HG03139 (cell line): ENCODE measurements around the gene TRAK2.

Experiments
- ATAC-seq: cut with Tn5 transposase; IDR thresholded peaks from one replicate; pipeline ENCODE4 v1.9.1; 2021; ENCODE audit not compliant: unreplicated experiment

The TRAK2 gene

DNA sequence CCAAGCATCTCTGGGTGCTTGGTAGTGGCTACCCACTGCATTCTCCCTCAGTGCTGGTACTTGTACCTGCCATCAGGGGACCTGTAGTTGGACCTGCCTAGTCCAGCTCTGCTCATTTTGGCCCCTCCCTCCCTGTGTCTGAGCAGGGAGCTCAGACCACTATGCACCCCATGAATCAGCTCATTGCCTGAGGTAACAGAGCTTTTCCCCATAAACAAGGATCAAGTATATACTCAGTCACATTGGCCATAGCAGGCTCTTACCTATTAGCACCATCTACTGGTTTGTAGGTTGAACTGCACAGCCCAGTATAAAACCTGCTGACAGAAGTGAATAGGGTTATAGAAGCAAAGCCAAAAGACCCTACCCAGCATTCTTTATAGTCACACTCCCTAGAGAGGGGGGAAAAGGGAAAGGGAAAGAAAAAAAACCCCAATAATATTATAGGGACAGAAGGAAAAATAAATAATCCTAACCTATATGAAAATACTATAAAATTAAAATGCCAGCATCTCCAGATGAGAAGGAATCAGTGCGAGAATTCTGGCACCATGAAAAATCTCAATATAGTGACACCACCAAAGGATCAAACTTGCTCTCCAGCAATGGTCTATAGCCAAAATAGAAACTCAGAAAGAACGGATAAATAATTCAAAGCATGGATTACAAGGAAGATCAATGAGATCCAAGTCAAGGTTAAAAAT, 87.2 kb downstream of the TRAK2 start:
- ATAC-seq = no peak

DNA sequence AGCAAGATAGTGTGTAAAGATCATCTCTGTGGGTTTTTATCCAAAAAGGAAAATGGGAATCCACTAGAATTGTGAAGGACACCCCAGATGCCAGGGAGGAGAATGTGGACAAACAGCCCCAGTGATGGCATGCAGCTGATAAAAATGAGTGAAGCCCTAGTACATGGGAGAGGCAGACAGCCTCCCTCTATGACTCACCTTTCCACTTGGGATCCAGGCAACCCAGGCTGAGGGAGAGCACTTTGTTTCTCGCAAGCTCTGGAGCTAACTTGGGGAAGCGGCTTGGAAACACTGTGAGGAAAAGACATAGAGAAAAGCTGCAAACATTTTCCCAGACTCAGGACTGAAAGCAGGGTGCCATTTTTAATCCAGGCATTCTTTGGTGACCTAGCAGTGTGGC, 88.9 kb downstream of the TRAK2 start:
- ATAC-seq = no peak

DNA sequence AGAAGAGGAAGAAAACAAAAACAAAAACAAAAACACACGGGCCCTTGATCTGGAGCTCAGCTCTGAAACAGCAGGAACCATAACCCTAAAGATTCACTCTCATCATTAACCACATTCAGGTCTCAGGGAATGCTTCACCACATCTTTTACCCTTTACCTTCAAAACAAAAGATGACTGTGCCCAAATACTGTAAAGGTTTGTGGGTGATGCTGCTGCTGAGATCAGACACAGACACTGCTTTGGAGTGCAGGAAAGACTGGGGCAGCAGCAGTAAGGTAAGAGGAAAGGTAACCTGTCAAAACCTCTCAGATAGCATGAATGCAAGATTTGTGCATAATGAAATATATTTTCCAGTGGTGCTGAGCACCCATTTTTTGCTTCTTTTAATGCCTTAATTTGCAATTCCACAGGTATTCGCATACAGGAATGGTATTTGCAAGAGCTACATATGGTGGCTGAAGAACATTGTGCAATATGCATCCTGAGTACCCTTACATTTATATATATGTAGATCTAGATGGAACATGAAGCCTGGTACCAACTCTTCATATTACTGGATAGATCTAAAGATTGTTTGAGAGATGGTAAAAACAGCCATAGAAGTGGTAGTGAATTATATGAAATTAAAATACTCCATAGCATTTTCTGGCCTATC, 90.1 kb downstream of the TRAK2 start:
- no peak for ATAC-seq

DNA sequence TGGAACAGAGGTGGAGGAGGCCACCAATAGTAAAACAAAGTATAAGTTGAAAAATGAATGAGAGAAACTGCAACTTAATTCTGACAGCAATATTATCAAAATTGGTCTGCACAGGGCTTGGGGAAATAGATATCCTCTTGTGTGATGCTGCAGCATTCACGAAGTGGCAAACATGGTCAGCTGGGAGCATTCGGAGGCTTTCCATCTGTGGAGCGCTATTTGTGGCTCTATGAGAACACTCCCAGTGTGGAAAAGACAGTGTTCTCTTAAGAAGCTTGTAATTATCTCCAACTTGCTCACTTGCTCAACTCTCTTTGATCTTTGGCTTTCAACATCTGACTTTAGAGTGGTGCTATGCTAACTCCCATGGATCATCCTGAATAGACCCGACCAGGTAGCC, 91.0 kb downstream of the TRAK2 start:
- no peak for ATAC-seq

DNA sequence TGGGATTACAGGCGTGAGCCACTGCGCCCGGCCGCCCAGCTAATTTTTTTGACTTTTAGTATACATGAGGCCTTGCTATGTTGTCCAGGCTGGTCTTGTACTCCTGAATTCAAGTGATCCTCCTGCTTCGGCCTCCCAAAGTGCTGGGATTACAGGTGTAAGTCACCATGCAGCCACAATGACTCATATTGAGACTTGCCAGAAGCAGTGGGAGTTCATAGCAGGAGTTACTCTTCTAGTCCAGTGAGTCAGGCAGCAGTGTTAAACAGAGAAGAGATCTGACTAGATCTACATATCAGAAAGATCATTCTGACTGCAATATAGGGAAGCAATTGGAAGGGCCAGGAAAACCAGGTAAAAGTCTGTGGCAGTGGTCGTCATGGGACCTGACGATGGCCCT, 92.6 kb downstream of the TRAK2 start:
- ATAC-seq = no peak

DNA sequence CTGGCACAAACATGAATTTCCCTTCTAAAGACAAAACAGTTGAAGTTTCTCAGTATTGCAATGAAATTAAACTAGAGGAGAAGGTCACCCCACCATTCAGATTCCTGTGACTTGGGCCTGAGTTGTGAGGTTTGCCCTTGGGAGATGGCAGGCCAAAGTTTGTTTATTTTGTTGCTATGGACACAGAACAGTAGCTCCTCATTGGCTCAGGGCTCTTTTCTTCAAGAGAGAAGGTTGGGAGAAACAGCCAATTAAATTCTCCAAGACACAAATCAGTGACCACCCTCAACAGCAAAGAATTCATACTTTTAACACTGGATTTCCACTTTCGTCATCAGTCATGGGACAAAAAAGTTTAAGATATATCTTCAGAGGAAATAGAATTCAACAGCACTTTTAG, 94.0 kb downstream of the TRAK2 start, which contains the start of gene FLACC1:
Gene FLACC1 (minus strand): TSS at position 125 of the 400 bp plus-strand sequence. CDS start 5,941 bp downstream, outside the sequence.
- ATAC-seq = no peak

DNA sequence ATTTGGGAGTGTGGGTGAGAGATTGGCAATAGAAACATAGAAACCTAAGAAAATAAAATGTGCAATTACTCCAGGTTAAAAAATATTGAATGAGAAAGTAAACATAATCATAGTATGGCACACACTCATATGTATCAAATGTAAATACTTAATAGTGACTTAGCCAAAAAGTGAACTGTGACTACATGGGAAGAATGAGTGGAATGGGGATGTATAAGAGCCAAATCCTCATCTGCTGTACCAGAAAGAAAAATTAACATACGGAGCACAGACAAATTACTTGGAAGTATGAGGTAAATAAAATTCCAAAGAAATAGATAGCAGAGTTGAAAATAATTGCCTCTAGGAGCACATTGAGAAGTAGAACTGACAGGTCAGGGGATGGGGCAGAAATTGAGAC, 98.1 kb downstream of the TRAK2 start:
- no peak for ATAC-seq

DNA sequence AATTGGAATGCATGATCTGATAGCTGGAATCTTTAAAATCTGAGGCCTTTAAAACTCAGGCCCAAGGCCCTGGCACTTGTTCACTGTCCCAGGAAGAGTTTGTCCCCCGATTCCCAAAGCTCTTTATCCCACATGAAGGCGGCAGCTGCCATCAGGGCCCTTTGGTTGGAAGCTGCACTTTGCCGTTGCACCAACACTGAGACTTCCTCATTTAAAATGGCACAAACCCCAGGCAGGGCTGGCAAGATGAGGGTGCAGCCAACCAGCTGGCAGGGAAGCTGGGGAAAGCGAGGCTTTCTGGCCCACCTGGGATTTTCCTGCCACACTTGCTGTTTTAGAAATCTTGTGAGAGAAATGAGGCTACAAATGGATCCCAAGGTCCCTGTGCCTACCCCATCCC, 100.4 kb downstream of the TRAK2 start:
- ATAC-seq = no peak

DNA sequence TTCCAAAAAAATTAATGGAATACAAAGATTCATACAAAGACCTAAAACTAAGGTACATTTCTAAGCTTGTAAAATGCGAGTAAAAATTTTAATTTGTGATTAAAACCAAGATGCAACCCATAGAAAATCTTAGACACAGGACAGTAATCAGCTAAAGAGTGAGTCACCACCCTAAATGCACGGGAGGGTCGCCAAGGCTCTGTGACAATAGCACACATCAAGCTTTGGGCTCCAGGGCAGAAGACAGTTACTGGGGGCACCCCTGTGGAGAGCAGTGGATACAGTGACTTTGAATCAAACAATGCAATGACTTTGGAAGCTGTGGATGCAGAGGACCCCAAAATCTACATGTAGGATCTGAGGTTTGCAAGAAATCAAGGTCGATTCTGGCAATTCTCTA, 101.7 kb downstream of the TRAK2 start:
- ATAC-seq = no peak

DNA sequence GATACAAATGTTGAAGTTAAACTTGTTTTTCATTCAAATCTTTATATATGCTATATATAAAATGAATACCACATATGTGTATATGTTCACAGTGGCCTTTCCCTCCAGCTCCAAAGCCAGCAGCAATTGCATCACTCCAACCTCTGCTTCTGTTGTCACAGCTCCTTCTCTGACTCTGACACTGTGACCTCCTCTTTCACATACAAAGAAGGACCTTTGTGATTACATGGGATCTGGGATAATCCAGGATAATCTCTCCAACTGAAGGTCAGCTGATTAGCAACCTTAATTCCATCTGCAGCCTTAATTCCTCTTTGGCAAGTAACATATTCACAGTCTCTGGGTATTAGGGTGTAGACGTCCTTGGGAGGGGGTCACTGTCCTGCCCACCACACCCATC, 102.5 kb downstream of the TRAK2 start:
- ATAC-seq = no peak

DNA sequence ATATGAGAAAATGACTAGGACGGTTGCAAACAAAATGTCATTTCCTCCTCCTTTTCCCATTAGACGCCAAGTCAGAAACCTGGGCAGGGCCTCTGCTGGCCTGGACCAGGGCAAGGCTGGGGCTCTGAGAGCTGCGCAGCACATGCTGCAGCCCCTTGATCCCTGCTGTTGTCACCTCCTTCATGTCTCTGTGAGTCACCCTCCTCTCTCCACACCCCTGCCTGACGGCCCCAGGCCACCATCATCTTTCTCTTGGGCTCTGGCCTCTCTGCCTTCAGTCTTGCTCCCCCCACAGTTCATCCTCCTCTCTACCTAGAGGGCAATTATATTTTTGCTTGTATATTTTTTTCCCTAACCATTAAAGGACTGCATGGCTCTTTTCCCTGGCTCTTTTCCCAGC, 104.1 kb downstream of the TRAK2 start:
- no peak for ATAC-seq

DNA sequence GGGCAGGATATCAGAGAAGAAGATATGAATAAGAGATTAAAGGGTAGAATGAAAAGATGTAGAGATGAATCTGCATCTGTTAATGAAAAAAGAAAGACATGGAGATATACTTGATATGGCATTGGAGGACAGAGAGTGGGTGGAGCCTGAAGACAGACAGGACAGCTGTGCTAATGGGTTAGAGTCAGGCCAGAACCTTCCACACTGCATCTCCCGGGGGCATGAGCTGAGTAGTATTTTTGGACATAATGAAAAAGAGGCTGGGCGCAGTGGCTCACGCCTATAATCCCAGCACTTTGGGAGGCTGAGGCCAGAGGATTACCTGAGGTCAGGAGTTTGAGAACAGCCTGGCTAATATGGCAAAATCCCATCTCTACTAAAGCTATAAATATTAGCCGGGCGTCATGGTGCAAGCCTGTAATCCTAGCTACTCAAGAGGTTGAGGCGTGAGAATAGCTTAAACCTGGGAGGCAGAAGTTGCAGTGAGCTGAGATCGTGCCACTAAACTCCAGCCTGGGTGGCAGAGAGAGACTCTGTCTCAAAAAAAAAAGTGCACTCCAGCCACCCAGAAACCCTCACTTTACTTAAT, 105.5 kb downstream of the TRAK2 start:
- ATAC-seq = no peak

DNA sequence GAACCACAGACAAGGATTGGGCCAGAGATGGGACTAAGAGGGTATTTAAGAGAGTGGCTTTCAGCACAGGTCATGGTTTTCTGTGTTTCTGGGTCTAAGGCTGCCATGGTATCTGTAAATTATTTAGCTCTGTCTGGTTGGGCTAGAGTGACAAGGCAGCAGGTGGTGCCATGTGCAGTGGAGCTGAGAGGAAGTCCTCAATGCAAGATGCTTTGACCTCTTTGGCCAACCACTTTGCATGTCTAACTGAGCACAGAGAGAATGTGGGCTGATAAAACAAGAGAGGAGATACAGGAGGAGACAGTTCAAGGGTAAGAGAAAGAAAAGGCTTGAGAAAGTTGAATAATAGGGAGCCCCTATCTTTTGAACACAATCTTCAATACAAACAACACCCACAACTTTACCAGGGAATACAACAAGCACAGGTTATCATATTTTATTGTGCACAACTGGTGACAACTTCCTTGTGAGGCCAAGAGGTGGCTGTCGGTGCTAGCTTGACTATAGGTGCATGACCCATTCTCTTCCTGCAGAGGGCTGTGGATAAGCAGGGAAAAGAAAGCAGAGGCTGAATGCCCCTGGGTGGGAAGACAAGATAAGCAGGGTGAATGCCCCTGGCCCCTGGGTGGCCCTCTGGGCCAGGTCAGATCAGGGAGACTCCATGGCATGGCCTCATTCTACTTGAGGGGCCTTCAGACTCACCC, 106.4 kb downstream of the TRAK2 start:
- ATAC-seq = peak; percentile 94

DNA sequence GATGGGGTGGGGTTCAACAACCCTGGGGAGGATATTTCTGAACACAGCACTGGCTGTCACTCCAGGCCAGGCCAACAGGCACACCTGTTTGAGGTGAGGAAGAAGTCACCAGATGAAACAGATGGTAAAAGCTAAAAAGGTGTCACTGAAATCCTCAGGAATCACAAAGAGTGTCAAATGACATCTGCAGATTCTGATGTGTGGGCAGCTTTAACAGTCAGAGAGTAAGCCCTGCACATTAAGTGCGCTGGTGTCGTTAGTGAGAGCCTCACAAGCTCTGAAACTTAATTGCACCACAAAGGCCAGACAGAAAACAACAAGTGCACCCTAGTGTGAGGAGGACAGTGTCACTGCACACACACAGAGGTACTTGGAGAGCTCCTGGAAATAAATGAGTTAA, 107.7 kb downstream of the TRAK2 start:
- no peak for ATAC-seq

DNA sequence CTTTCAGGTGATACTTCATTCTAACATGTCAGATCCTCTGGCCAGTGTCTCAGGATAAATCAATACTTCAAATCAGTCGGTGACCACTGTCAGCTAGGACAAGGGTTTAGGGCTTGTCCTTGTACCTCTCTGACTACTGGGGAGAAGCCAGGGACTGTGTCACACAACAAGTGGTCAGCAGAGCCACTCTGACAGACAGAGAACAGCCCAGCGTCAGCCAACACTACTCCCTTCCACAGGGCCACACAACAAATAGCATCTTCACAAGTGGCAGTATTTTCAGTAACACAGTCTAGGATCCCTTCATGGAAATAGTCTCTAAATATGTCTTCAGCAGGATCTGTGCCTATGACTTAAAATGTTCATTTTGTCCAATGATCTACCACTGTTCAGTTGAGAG, 108.3 kb downstream of the TRAK2 start:
- no peak for ATAC-seq

DNA sequence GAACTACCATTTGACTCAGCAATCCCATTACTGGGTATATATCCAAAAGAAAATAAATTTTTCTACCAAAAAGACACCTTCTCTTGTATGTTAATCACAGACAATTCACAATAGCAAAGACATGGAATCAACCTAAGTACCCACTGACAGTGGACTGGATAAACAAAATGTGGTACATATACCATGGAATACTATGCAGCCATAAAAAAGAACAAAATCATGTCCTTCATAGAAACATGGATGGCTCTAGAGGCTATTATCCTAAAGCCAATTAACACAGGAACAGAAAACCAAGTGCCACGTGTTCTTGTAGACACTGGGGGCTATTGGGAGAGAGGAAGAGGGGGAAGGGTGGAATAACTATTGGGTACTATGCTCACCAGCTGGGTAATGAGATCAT, 121.8 kb downstream of the TRAK2 start:
- no peak for ATAC-seq

DNA sequence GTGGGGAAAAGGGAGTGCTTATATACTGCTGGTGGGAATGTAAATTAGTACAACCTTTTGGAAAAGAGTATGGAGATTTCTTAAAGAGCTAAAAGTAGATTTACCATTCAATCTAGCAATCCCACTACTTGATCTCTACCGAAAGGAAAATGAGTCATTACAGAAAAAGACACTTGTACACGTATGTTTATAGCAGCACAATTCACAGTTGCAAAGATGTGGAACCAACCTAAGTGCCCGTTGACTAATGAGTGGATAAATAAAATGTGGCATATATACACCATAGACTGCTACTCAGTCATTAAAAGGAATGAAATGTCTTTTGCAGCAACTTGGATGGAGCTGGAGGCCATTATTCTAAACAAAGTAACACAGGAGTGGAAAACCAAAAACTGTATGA, 123.6 kb downstream of the TRAK2 start:
- no peak for ATAC-seq
